Caco-2 (cell line): ENCODE results near the gene DYNC1H1. TPM values are rescaled to one million over a fixed set of nuclear protein-coding genes. Genes with fewer than 3 reads are reported as not detected.
A peak's percentile ranks its signal among the peaks of the same experiment; 100 is the strongest.

Source experiments
- BruUV-seq: library from RNA; stranded (reverse); fragments of 400-500 nt; replicated peaks from 2 replicates; lab custom pipeline; 2021; lab: Mats Ljungman, UMichigan
- CTCF ChIA-PET: fragments of 300-600 bp; sonication (Branson Sonifier 250); formaldehyde crosslinking; loops from one replicate; lab custom pipeline; 2022; ENCODE audit warnings: antibody characterized with exemption; lab: Charles Lee
- POLR2A ChIA-PET: fragments of 300-600 bp; sonication (Branson Sonifier 250); formaldehyde crosslinking; loops from one replicate; lab custom pipeline; 2022; ENCODE audit warnings: antibody characterized with exemption; lab: Charles Lee
- DNase-seq, 2 experiments: peaks; one replicate each; pipeline versions ENCODE4 v3.0.0 to v3.0.0-alpha.2; 2020 to 2022
- H3K27me3 ChIP-seq: replicated peaks from 2 replicates; pipeline ENCODE4 v1.6.0; 2011; ENCODE audit warnings: low read length; ENCODE audit not compliant: control insufficient read depth, insufficient read depth
- H3K36me3 ChIP-seq: 2 replicates; pipeline ENCODE4 v1.5.1; 2011; ENCODE audit warnings: low read length; ENCODE audit not compliant: control insufficient read depth, insufficient read depth
- H3K4me1 ChIP-seq: fragments of 250-450 bp; sonication (Bioruptor Pico); 2 replicates; pipeline ENCODE4 v1.5.1; 2020; ENCODE audit warnings: mild to moderate bottlenecking
- H3K4me3 ChIP-seq: 2 replicates; pipeline ENCODE4 v1.5.1; 2011; ENCODE audit warnings: low read depth, mild to moderate bottlenecking, control low read depth, low read length
- H3K9me3 ChIP-seq: fragments of 250-450 bp; sonication (Bioruptor Pico); 2 replicates; pipeline ENCODE4 v1.5.1; 2020; ENCODE audit warnings: mild to moderate bottlenecking, moderate library complexity
- H3K27ac Mint-ChIP-seq: one replicate; pipeline ENCODE4 v1.8.0; 2022; ENCODE audit warnings: mixed read lengths; ENCODE audit not compliant: unreplicated experiment
- H3K27me3 Mint-ChIP-seq: one replicate; pipeline ENCODE4 v1.8.0; 2022; ENCODE audit warnings: mixed read lengths; ENCODE audit not compliant: insufficient read depth, unreplicated experiment
- H3K36me3 Mint-ChIP-seq: one replicate; pipeline ENCODE4 v1.8.0; 2022; ENCODE audit warnings: mild to moderate bottlenecking, mixed read lengths; ENCODE audit not compliant: insufficient read depth, unreplicated experiment
- H3K4me1 Mint-ChIP-seq: one replicate; pipeline ENCODE4 v1.8.0; 2022; ENCODE audit warnings: low read depth, mixed read lengths; ENCODE audit not compliant: unreplicated experiment
- H3K4me3 Mint-ChIP-seq: one replicate; pipeline ENCODE4 v1.8.0; 2022; ENCODE audit warnings: mild to moderate bottlenecking, moderate library complexity, mixed read lengths; ENCODE audit not compliant: unreplicated experiment
- H3K9me3 Mint-ChIP-seq: one replicate; pipeline ENCODE4 v1.8.0; 2022; ENCODE audit warnings: mixed read lengths; ENCODE audit not compliant: unreplicated experiment
- CTCF ChIP-seq, 2 experiments: fragments of 200-600 bp in 1 of 2; IDR thresholded peaks; 1 replicate in 1 of 2; 2 replicates in 1 of 2; pipeline versions ENCODE4 v1.5.1 to v1.8.0; 2011 to 2022; ENCODE audit warnings: antibody characterized with exemption in 1 of 2, control low read depth in 1 of 2, inconsistent platforms in 1 of 2, low read depth in 1 of 2, low read length in 1 of 2, mild to moderate bottlenecking in 1 of 2, moderate library complexity in 1 of 2; ENCODE audit not compliant: insufficient read depth in 1 of 2, severe bottlenecking in 1 of 2, unreplicated experiment in 1 of 2
- intact Hi-C: fragments of 100-400 bp; cut with micrococcal nuclease; formaldehyde crosslinking; loops from one replicate; pipeline ENCODE4 v1.10.0; 2022; ENCODE audit not compliant: unreplicated experiment
- total RNA-seq: library from RNA; stranded (reverse); gene quantifications from 2 replicates; pipeline ENCODE4 v1.2.3, GENCODE V29; 2022

Gene DYNC1H1
- total RNA-seq, 1 experiment from 2014 or later: 351 TPM

GRCh38 chr14:102089621-102090343 lies 125.4 kb downstream of the DYNC1H1 start:
- Histone ChIP-seq H3K9me3 (no peaks in the 10 kb centered on the region), H3K27me3 (no peaks in the 10 kb centered on the region), H3K4me1 (peaks cover 20% of the 10 kb centered on the region), H3K36me3 (peaks cover 4% of the 10 kb centered on the region; the same call in 1 of the 2 replicates), H3K4me3 (no peak overlapping the region)
- Mint-ChIP-seq H3K4me1 (peaks cover 25% of the 10 kb centered on the region), H3K27ac (peak overlapping the region; percentile 71), H3K9me3 (no peaks in the 10 kb centered on the region), H3K4me3 (peak overlapping the region; percentile 63), H3K27me3 (no peaks in the 10 kb centered on the region), H3K36me3 (peaks cover 44% of the 10 kb centered on the region)
- CTCF ChIA-PET: no interaction called here
- BruUV-seq: no TSS peak
- POLR2A ChIA-PET: no interaction called here
- intact Hi-C loops: no loop called here
- TF ChIP-seq CTCF (IDR thresholded peaks at IDR 0.05; ENCODE audit: insufficient read depth in 1 of 2, low read depth in 1 of 2, low read length in 1 of 2, severe bottlenecking in 1 of 2, unreplicated experiment in 1 of 2): no peak
- no peak for DNase-seq

GRCh38 chr14:102090713-102091112 lies 126.3 kb downstream of the DYNC1H1 start:
- H3K36me3 ChIP-seq: no peaks in the 10 kb centered on the region; the same call in 1 of the 2 replicates
- Mint-ChIP-seq H3K4me3 (no peak overlapping the region), H3K36me3 (peaks cover 35% of the 10 kb centered on the region), H3K27me3 (no peaks in the 10 kb centered on the region), H3K4me1 (peaks cover 25% of the 10 kb centered on the region), H3K9me3 (no peaks in the 10 kb centered on the region), H3K27ac (no peak overlapping the region)
- no peak overlapping the region for H3K4me3 ChIP-seq
- no peaks in the 10 kb centered on the region for H3K27me3 ChIP-seq
- peaks cover 16% of the 10 kb centered on the region for H3K4me1 ChIP-seq
- ChIA-PET CTCF (no interaction called here), POLR2A (no interaction called here)
- BruUV-seq: no TSS peak
- DNase-seq: no peak
- TF ChIP-seq CTCF (IDR thresholded peaks at IDR 0.05; ENCODE audit: insufficient read depth in 1 of 2, low read depth in 1 of 2, low read length in 1 of 2, severe bottlenecking in 1 of 2, unreplicated experiment in 1 of 2): no peak
- H3K9me3 ChIP-seq: no peaks in the 10 kb centered on the region
- intact Hi-C loops: no loop called here

- POLR2A ChIA-PET: no interaction called here
- DNase-seq: no peak
- intact Hi-C loops: no loop called here
- CTCF ChIA-PET: no interaction called here
- no peak for TF ChIP-seq CTCF (IDR thresholded peaks at IDR 0.05; ENCODE audit: insufficient read depth in 1 of 2, low read depth in 1 of 2, low read length in 1 of 2, severe bottlenecking in 1 of 2, unreplicated experiment in 1 of 2)
- Histone ChIP-seq H3K27me3 (no peaks in the 10 kb centered on the region), H3K4me1 (peaks cover 34% of the 10 kb centered on the region), H3K4me3 (no peak overlapping the region), H3K36me3 (no peaks in the 10 kb centered on the region), H3K9me3 (no peaks in the 10 kb centered on the region)
- Mint-ChIP-seq H3K36me3 (peaks cover 28% of the 10 kb centered on the region), H3K4me1 (peaks cover 38% of the 10 kb centered on the region), H3K4me3 (no peak overlapping the region), H3K27me3 (no peaks in the 10 kb centered on the region), H3K27ac (no peak overlapping the region), H3K9me3 (no peaks in the 10 kb centered on the region)
- BruUV-seq: no TSS peak
These were observed 128.4 kb downstream of the DYNC1H1 start for GRCh38 chr14:102092806-102093205.
